GM12878 (cell line): ENCODE results near the gene DNAH17. TPM values are rescaled to one million over a fixed set of nuclear protein-coding genes. Genes with fewer than 3 reads are reported as not detected.

ENCODE experiments used
- ATAC-seq: fragments of 200-7000 bp; cut with Tn5 transposase; 3 replicates; pipeline ENCODE4 v1.9.1; 2020; ENCODE audit warnings: mild to moderate bottlenecking, moderate library complexity
- BruUV-seq: library from RNA; stranded (reverse); fragments of 400-500 nt; replicated peaks from 2 replicates; lab custom pipeline; 2021; lab: Mats Ljungman, UMichigan
- CTCF ChIA-PET: fragments of 300-600 bp; sonication (Branson Sonifier 250); formaldehyde crosslinking; extraction: SDS; loops from one replicate; lab custom pipeline; 2021; ENCODE audit warnings: inconsistent platforms; lab: Yijun Ruan, JAX
- POLR2A ChIA-PET: fragments of 350-600 bp; formaldehyde crosslinking; extraction: SDS; loops from one replicate; lab custom pipeline; 2021; ENCODE audit warnings: inconsistent platforms; lab: Charles Lee
- RAD21 ChIA-PET: fragments of 300-600 bp; sonication (Branson Sonifier 250); formaldehyde crosslinking; loops from one replicate; lab custom pipeline; 2023; ENCODE audit warnings: antibody characterized with exemption; ENCODE audit not compliant: unreplicated experiment; lab: Charles Lee
- SMC1A ChIA-PET: fragments of 300-600 bp; sonication (Branson Sonifier 250); formaldehyde crosslinking; loops from one replicate; lab custom pipeline; 2023; ENCODE audit not compliant: unreplicated experiment, uncharacterized antibody; lab: Charles Lee
- DNase-seq: peaks from one replicate; pipeline ENCODE4 v3.0.0-alpha.2; 2011; ENCODE audit warnings: low read depth, low spot score
- FAIRE-seq: peaks from 3 replicates; lab custom pipeline; 2011; peaks lifted over from hg19 to GRCh38; lab: Jason Lieb, UNC
- H2AFZ ChIP-seq: 2 replicates; pipeline ENCODE4 v1.6.0; 2011; ENCODE audit warnings: low read depth, low read length, control low read depth; ENCODE audit not compliant: control insufficient read depth
- H3K27ac ChIP-seq: 2 replicates; pipeline ENCODE4 v1.5.1; 2011; ENCODE audit warnings: control low read depth; ENCODE audit not compliant: control insufficient read depth, insufficient read depth
- H3K27me3 ChIP-seq, 2 experiments: replicated peaks in 1 of 2; 2 replicates each; pipeline versions ENCODE4 v1.6.0 to v1.6.1; 2011; ENCODE audit warnings: low read length in 1 of 2; ENCODE audit not compliant: control insufficient read depth in 2 of 2, insufficient read depth in 2 of 2
- H3K36me3 ChIP-seq, 2 experiments: 2 replicates each; pipeline ENCODE4 v1.5.1; 2011; ENCODE audit warnings: low read length in 1 of 2; ENCODE audit not compliant: control insufficient read depth in 2 of 2, insufficient read depth in 2 of 2
- H3K4me1 ChIP-seq: 2 replicates; pipeline ENCODE4 v1.6.1; 2011; ENCODE audit warnings: mild to moderate bottlenecking, low read length, moderate library complexity, mixed read lengths; ENCODE audit not compliant: control insufficient read depth, insufficient read depth
- H3K4me2 ChIP-seq: 2 replicates; pipeline ENCODE4 v1.6.0; 2011; ENCODE audit warnings: control low read depth; ENCODE audit not compliant: control insufficient read depth, insufficient read depth
- H3K4me3 ChIP-seq: fragments of 200-600 bp; sonication (generic); 2 replicates; pipeline ENCODE4 v1.5.1; 2016
- H3K79me2 ChIP-seq: 2 replicates; pipeline ENCODE4 v1.6.0; 2011; ENCODE audit warnings: low read length; ENCODE audit not compliant: control insufficient read depth, insufficient read depth
- H3K9ac ChIP-seq: 2 replicates; pipeline ENCODE4 v1.8.0; 2011; ENCODE audit warnings: low read length, control low read depth, mixed read lengths; ENCODE audit not compliant: control insufficient read depth, insufficient read depth
- H3K9me3 ChIP-seq: replicated peaks from 3 replicates; pipeline ENCODE4 v1.5.1; 2011; ENCODE audit warnings: mild to moderate bottlenecking, low read length; ENCODE audit not compliant: control insufficient read depth, insufficient read depth
- H4K20me1 ChIP-seq: 2 replicates; pipeline ENCODE4 v1.6.0; 2011; ENCODE audit not compliant: control insufficient read depth, insufficient read depth
- ATF2 ChIP-seq: IDR thresholded peaks from 2 replicates; pipeline ENCODE4 v1.6.1; 2012; ENCODE audit warnings: low read length, inconsistent platforms
- ATF7 ChIP-seq: fragments of 450-650 bp; IDR thresholded peaks from 2 replicates; pipeline ENCODE4 v1.6.1; 2016; ENCODE audit warnings: low read depth, mild to moderate bottlenecking
- BMI1 ChIP-seq: fragments of 450-650 bp; IDR thresholded peaks from 2 replicates; pipeline ENCODE4 v1.6.1; 2016; ENCODE audit warnings: mild to moderate bottlenecking, moderate library complexity, borderline replicate concordance
- CBFB ChIP-seq: IDR thresholded peaks from 2 replicates; pipeline ENCODE4 v1.6.1; 2016; ENCODE audit warnings: antibody characterized with exemption, low read depth
- ETV6 ChIP-seq, 2 experiments: fragments of 450-650 bp in 1 of 2; IDR thresholded peaks in 1 of 2; conservative IDR thresholded peaks in 1 of 2; 2 replicates each; pipeline ENCODE4 v1.6.1; 2014; ENCODE audit warnings: antibody characterized with exemption in 1 of 2, borderline replicate concordance in 1 of 2, low read depth in 1 of 2, mild to moderate bottlenecking in 1 of 2, moderate library complexity in 1 of 2
- FOXK2 ChIP-seq: fragments of 450-650 bp; IDR thresholded peaks from 2 replicates; pipeline ENCODE4 v1.6.1; 2017; ENCODE audit warnings: mild to moderate bottlenecking, moderate library complexity
- JUNB ChIP-seq: IDR thresholded peaks from 2 replicates; pipeline ENCODE4 v1.6.1; 2016; ENCODE audit warnings: antibody characterized with exemption, mild to moderate bottlenecking
- MEF2B ChIP-seq: fragments of 450-650 bp; IDR thresholded peaks from 2 replicates; pipeline ENCODE4 v1.6.1; 2018; ENCODE audit warnings: mild to moderate bottlenecking, moderate library complexity; ENCODE audit not compliant: partially characterized antibody, poor library complexity, severe bottlenecking
- MTA3 ChIP-seq: IDR thresholded peaks from 2 replicates; pipeline ENCODE4 v1.6.1; 2012; ENCODE audit warnings: low read length, inconsistent platforms, borderline replicate concordance
- MXI1 ChIP-seq: fragments of 150-350 bp; IDR thresholded peaks from 2 replicates; pipeline ENCODE4 v1.6.1; 2011; ENCODE audit warnings: low read depth, mild to moderate bottlenecking, inconsistent platforms, low read length, improper control_type of control experiment
- NR2F1 ChIP-seq: fragments of 450-650 bp; conservative IDR thresholded peaks from 2 replicates; pipeline ENCODE4 v1.6.1; 2017; ENCODE audit warnings: mild to moderate bottlenecking
- RAD21 ChIP-seq: IDR thresholded peaks from 2 replicates; pipeline ENCODE4 v1.6.1; 2011; ENCODE audit warnings: mild to moderate bottlenecking, low read depth, low read length, moderate library complexity; ENCODE audit not compliant: insufficient read depth
- RELB ChIP-seq: fragments of 450-650 bp; IDR thresholded peaks from 2 replicates; pipeline ENCODE4 v1.6.1; 2017; ENCODE audit warnings: low read depth, mild to moderate bottlenecking, moderate library complexity
- SKIL ChIP-seq: fragments of 450-650 bp; IDR thresholded peaks from 2 replicates; pipeline ENCODE4 v1.6.1; 2017; ENCODE audit warnings: mild to moderate bottlenecking, low read depth, inconsistent platforms; ENCODE audit not compliant: poor library complexity, severe bottlenecking
- SPI1 ChIP-seq: IDR thresholded peaks from 2 replicates; pipeline ENCODE4 v1.6.1; 2011; ENCODE audit warnings: low read depth, mild to moderate bottlenecking, low read length, moderate library complexity, borderline replicate concordance; ENCODE audit not compliant: insufficient read depth
- ZZZ3 ChIP-seq: IDR thresholded peaks from 2 replicates; pipeline ENCODE4 v1.6.1; 2011; ENCODE audit warnings: low read depth; ENCODE audit not compliant: control insufficient read depth, insufficient read length
- WGBS: methylation state at CpG from one replicate; pipeline ENCODE4 v1.1.6; 2016; ENCODE audit warnings: low lambda C conversion rate; ENCODE audit not compliant: insufficient replicate concordance, insufficient coverage; ENCODE audit errors: missing lambda C conversion rate; 5-methylcytosine and 5-hydroxymethylcytosine counted together
- in situ Hi-C: fragments of 300-500 bp; cut with MboI; formaldehyde crosslinking; loops from 9 replicates; pipeline ENCODE4 v1.14.3; 2018; ENCODE audit warnings: mixed read lengths
- intact Hi-C: fragments of 100-400 bp; cut with micrococcal nuclease; formaldehyde crosslinking; loops from one replicate; pipeline ENCODE4 v1.14.2; 2022; ENCODE audit not compliant: unreplicated experiment
- polyA plus RNA-seq, 11 experiments: library from polyadenylated mRNA; depleted of rRNA in 4 of 11; unstranded in 6 of 11; stranded (reverse) in 5 of 11; fragments of >200 nt; fragmentation: Nextera tagmentation in 4 of 11; fragmentation: Illumina TruSeq in 1 of 11; extraction: Ambion mirVana in 4 of 11; extraction: Trizol in 1 of 11; gene quantifications; 1 replicate in 1 of 11; 2 replicates in 10 of 11; pipeline versions ENCODE4 v1.2.1 to v1.2.3, GENCODE V29; 2011 to 2016; ENCODE audit warnings: inconsistent platforms in 2 of 11, missing spikeins in 2 of 11, low read depth in 1 of 11
- total RNA-seq, 4 experiments: library from RNA; depleted of rRNA in 3 of 4; stranded (reverse); fragments of >200 nt in 3 of 4; fragmentation: Illumina TruSeq in 1 of 4; extraction: Trizol in 1 of 4; gene quantifications; 2 replicates each; pipeline versions ENCODE4 v1.2.1 to v1.2.3, GENCODE V29; 2013 to 2021

The DNAH17 gene
- total and polyA plus RNA-seq, 10 of the 15 experiments (the other 5 are each of a cell fraction or from before 2014, with no cell fraction given) = 0.16 to 2.9 (median 0.56) TPM

DNA sequence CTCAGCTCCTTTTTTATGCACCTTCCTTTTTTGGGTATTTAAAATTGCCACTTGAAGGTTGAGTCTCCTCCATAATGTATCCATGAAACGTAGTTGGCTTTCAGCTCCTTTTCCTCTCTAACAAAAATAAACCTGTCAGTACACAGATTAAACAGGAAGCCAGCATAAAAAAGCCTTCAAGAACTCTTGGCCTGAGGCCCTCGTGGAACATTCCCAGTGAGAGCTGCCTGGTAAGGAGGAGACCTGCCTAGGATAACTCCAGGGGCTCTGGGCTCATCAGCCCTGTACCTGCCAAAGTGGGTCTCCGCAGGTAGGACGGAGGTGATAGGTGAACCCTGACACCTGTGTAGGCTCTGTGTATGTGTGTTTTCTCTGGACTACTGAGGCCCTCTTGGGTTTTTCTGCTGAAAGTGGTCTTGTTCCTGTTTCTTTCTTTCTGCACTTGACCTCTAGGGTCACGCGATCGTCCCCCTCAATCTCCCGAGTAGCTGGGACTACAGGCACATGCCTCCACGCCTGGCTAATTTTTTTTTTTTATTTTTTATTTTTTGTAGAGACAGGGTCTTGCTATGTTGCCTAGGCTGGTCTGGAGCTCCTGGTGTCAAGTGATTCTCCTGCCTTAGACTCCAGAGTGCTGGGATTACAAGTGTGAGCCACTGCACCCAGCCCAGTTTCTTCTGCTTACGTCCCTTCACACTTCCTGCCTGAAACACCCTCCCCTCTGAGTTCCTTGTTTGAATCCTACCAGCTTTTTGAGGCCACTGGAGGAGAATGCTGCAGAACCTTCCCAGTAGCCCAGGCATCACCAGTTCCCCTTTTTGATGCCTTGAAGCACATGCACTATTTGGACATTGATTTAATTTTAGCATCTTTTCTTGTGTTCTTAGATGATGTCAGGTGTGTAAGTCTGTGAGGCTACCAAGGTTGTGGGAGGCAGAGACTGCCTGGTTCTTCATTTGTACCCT is 188.9 kb downstream of the DNAH17 start:
- SMC1A ChIA-PET = interaction anchor here (1.0 to 1.5 kb wide), 4 partner anchors 33 to 132 kb away, joined by 3 to 6 read pairs (median 3); no protein-coding TSS in a partner anchor
- FAIRE-seq (no peak), DNase-seq (no peak), ATAC-seq (peak; percentile 46)
- peaks cover 4 to 11% of the 10 kb centered on the region in 2 experiments; a peak in 3 of 4 replicates for H3K36me3 ChIP-seq
- no peaks in the 10 kb centered on the region; the same call in 1 of the 2 replicates for H4K20me1 ChIP-seq
- H3K9ac ChIP-seq = peak overlapping the region; percentile 77
- peak overlapping the region; percentile 49; the same call in 1 of the 2 replicates for H3K4me3 ChIP-seq
- peaks cover 81% of the 10 kb centered on the region for H3K79me2 ChIP-seq
- peak overlapping the region; percentile 95 for H3K4me2 ChIP-seq
- RAD21 ChIA-PET = interaction anchor here (0.6 to 1.7 kb wide), 9 partner anchors 11 to 137 kb away, joined by 3 to 9 read pairs (median 3); no protein-coding TSS in a partner anchor
- no peak overlapping the region for H2AFZ ChIP-seq
- no TSS peak for BruUV-seq
- H3K27me3 ChIP-seq = no peaks in the 10 kb centered on the region
- intact Hi-C loops = no loop called here
- no peaks in the 10 kb centered on the region for H3K9me3 ChIP-seq
- peak overlapping the region; percentile 97 for H3K27ac ChIP-seq
- WGBS = 11% methylated on average over 10 of the region's 10 CpGs
- POLR2A ChIA-PET = interaction anchor here (0.8 to 1.2 kb wide), 3 partner anchors 30 to 368 kb away, joined by 3 to 4 read pairs (median 3); no protein-coding TSS in a partner anchor
- H3K4me1 ChIP-seq = peaks cover 86% of the 10 kb centered on the region
- in situ Hi-C loops = no loop called here
- CTCF ChIA-PET = interaction anchor here (0.6 to 1.4 kb wide), 7 partner anchors 11 to 137 kb away, joined by 3 to 5 read pairs (median 3); no protein-coding TSS in a partner anchor
- TF ChIP-seq NR2F1 (peak; percentile 88), ATF7 (peak; percentile 53), SPI1 (peak; percentile 98), JUNB (0 out of 2 replicates have a peak, but pooled peaks have one; percentile 14), RELB (peak; percentile 63; the same call in 1 of the 2 replicates), MTA3 (0 out of 2 replicates have a peak, but pooled peaks have one; percentile 29), ATF2 (peak; percentile 72; the same call in 1 of the 2 replicates), FOXK2 (no peak), SKIL (peak; percentile 19), BMI1 (no peak), RAD21 (peak; percentile 12; the same call in 1 of the 2 replicates), MEF2B (peak; percentile 69), ETV6 (conservative IDR thresholded peaks at IDR 0.05 in 1 of 2, IDR thresholded peaks at IDR 0.05 in 1 of 2; ENCODE audit: borderline replicate concordance in 1 of 2, low read depth in 1 of 2) (no peak), MXI1 (no peak), CBFB (no peak), ZZZ3 (no peak)
